RPMI8226 (cell line): ENCODE measurements around the gene TTLL11.
"Not testable (repeated sequence)": the region's sequence is repeated elsewhere in the genome, so short reads cannot be mapped to it uniquely, and the experiment has no call there.

Experiments used
- DNase-seq: peaks from one replicate; pipeline ENCODE4 v3.0.0-alpha.2; 2015

TTLL11 gene

GRCh38 chr9:122036988-122037387 is 56.1 kb downstream of the TTLL11 start:
- no peak for DNase-seq

GRCh38 chr9:122036408-122036807 is 56.7 kb downstream of the TTLL11 start:
- no peak for DNase-seq

GRCh38 chr9:122033775-122034373 is 59.2 kb downstream of the TTLL11 start:
- no peak for DNase-seq

- no peak for DNase-seq
Observed at GRCh38 chr9:122032346-122032745, 60.8 kb downstream of the TTLL11 start.

- no peak for DNase-seq
Observed at GRCh38 chr9:122031776-122032175, 61.3 kb downstream of the TTLL11 start.

GRCh38 chr9:122031157-122031556 is 62.0 kb downstream of the TTLL11 start:
- no peak for DNase-seq

- no peak for DNase-seq
Observed at GRCh38 chr9:122030357-122030756, 62.8 kb downstream of the TTLL11 start.

- DNase-seq: no peak
Observed at GRCh38 chr9:122029898-122030297, 63.2 kb downstream of the TTLL11 start.

- DNase-seq: no peak
Observed at GRCh38 chr9:122028089-122028488, 65.0 kb downstream of the TTLL11 start.

GRCh38 chr9:122020398-122020797 is 72.7 kb downstream of the TTLL11 start:
- no peak for DNase-seq

GRCh38 chr9:122016744-122017143 is 76.4 kb downstream of the TTLL11 start:
- DNase-seq: no peak

- no peak for DNase-seq
Observed at GRCh38 chr9:122016309-122016708, 76.8 kb downstream of the TTLL11 start.

- DNase-seq: no peak
Observed at GRCh38 chr9:122015170-122015821, 77.8 kb downstream of the TTLL11 start.

- no peak for DNase-seq
Observed at GRCh38 chr9:122011818-122012498, 81.2 kb downstream of the TTLL11 start.

- no peak for DNase-seq
Observed at GRCh38 chr9:122008559-122008958, 84.5 kb downstream of the TTLL11 start.

GRCh38 chr9:122007837-122008236 is 85.3 kb downstream of the TTLL11 start:
- DNase-seq: no peak

- DNase-seq: no peak
Observed at GRCh38 chr9:122005597-122005996, 87.5 kb downstream of the TTLL11 start.

- no peak for DNase-seq
Observed at GRCh38 chr9:122004589-122004988, 88.5 kb downstream of the TTLL11 start.

GRCh38 chr9:122001491-122002201 is 91.5 kb downstream of the TTLL11 start:
- no peak for DNase-seq

- DNase-seq: not testable (repeated sequence)
Observed at GRCh38 chr9:122000526-122000925, 92.6 kb downstream of the TTLL11 start.

- no peak for DNase-seq
Observed at GRCh38 chr9:121999556-121999955, 93.6 kb downstream of the TTLL11 start.

- no peak for DNase-seq
Observed at GRCh38 chr9:121998513-121999049, 94.5 kb downstream of the TTLL11 start.

- DNase-seq: no peak
Observed at GRCh38 chr9:121997791-121998190, 95.3 kb downstream of the TTLL11 start.
